Activated naive CD8-positive, alpha-beta T cell treated with anti-CD3 and anti-CD28 coated beads, Interleukin-2, amount 10 ng/mL, durations not matched to agents 7 days and 5 days (primary cell): Measurements from ENCODE around the gene ANAPC7. TPM values are rescaled to one million over a fixed set of nuclear protein-coding genes. Genes with fewer than 3 reads are reported as not detected.
"Not testable (repeated sequence)": the region's sequence is repeated elsewhere in the genome, so short reads cannot be mapped to it uniquely, and the experiment has no call there.

Experiments used
- ATAC-seq: fragments of 150-1000 bp; cut with Tn5 transposase; one replicate; pipeline ENCODE4 v1.10.0; 2021; ENCODE audit warnings: low read depth, moderate library complexity
- POLR2A ChIA-PET: fragments of 350-600 bp; sonication (Branson Sonifier 250); formaldehyde crosslinking; loops from one replicate; lab custom pipeline; 2021; ENCODE audit warnings: antibody characterized with exemption; lab: Charles Lee
- DNase-seq: peaks from one replicate; pipeline ENCODE4 v3.0.0; 2021
- H3K27ac Mint-ChIP-seq: one replicate; pipeline ENCODE4 v1.8.0; 2022; ENCODE audit warnings: mild to moderate bottlenecking, mixed read lengths
- H3K27me3 Mint-ChIP-seq: one replicate; pipeline ENCODE4 v1.8.0; 2022; ENCODE audit warnings: mild to moderate bottlenecking, moderate library complexity, mixed read lengths
- H3K36me3 Mint-ChIP-seq: one replicate; pipeline ENCODE4 v1.8.0; 2021; ENCODE audit warnings: mild to moderate bottlenecking, mixed read lengths
- H3K4me1 Mint-ChIP-seq: one replicate; pipeline ENCODE4 v1.8.0; 2021; ENCODE audit warnings: mixed read lengths
- H3K4me3 Mint-ChIP-seq: one replicate; pipeline ENCODE4 v1.8.0; 2022; ENCODE audit warnings: mild to moderate bottlenecking, moderate library complexity, mixed read lengths
- H3K9me3 Mint-ChIP-seq: one replicate; pipeline ENCODE4 v1.8.0; 2021; ENCODE audit warnings: mixed read lengths
- total RNA-seq, 2 experiments: library from RNA; stranded (reverse); gene quantifications; one replicate each; pipeline ENCODE4 v1.2.3, GENCODE V29; 2021

The ANAPC7 gene
- total RNA-seq, 2 experiments from 2014 or later, result 63.0 to 67.1 TPM

DNA sequence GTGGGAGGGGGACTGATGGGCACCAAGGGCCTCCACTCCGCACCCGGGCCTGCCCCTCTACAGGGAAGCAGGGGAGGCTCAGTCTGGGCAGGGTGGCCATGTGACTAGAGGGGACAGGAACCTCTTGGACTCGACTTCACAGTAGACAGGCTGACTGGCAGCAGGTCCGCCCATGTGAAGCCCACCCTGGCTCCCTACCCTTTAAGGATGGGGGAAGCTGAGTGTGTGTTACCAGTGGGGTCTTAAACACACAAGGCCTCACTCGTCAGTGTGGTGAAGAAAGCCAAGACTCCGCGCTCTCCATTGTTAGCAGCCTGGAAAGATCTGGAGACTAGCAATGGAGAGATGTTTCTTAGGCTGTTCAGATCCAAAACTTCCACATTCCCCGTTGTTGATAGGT lies 52.4 kb downstream of the ANAPC7 start:
- ATAC-seq, result no peak
- H3K36me3 Mint-ChIP-seq, result peaks cover 20% of the 10 kb centered on the region
- peaks cover 39% of the 10 kb centered on the region for H3K4me1 Mint-ChIP-seq
- no peaks in the 10 kb centered on the region for H3K9me3 Mint-ChIP-seq
- H3K4me3 Mint-ChIP-seq, result no peak overlapping the region
- H3K27me3 Mint-ChIP-seq, result no peaks in the 10 kb centered on the region
- POLR2A ChIA-PET, result no interaction called here
- no peak overlapping the region for H3K27ac Mint-ChIP-seq
- no peak for DNase-seq

DNA sequence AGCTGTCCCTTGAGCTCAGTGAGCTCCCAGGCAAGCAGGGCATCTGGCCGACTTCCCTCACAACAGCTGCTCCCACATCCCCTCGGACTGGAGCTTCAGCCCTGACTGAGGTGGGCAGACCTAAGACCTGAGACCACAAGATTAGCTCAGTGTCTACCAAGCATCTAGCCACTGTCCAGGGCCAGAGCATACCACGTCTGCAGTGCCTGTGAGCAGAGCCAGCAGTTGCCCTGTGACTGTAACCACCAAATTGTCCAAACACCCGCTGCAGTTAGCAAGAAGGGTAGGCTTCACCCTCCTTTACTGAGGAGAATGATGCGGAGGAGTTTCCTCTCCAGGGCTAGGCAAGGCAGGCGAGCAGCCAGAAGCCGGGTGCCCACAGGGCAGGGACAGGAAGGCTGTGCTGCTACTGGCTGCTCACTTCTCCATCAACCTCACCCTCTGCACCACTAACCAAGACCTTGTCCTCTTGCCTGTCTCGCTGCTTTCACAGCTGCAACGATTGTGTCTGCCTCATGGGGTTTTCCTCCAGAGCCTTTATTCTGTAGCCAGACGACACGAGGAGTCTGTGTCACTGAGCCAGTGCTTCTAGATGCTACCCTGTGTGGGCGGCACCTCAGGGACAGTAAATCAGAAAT lies 53.9 kb downstream of the ANAPC7 start:
- Mint-ChIP-seq H3K4me3 (peak overlapping the region; percentile 62), H3K27ac (peak overlapping the region; percentile 83), H3K9me3 (no peaks in the 10 kb centered on the region), H3K27me3 (no peaks in the 10 kb centered on the region), H3K4me1 (peaks cover 33% of the 10 kb centered on the region), H3K36me3 (peaks cover 29% of the 10 kb centered on the region)
- POLR2A ChIA-PET, result interaction anchor here (0.6 to 1.9 kb wide), 8 partner anchors 13 to 496 kb away, joined by 3 to 9 read pairs (median 4); partner anchors contain the start of genes ARPC3 and ATP2A2
- ATAC-seq (peak; percentile 90), DNase-seq (peak; percentile 56)

DNA sequence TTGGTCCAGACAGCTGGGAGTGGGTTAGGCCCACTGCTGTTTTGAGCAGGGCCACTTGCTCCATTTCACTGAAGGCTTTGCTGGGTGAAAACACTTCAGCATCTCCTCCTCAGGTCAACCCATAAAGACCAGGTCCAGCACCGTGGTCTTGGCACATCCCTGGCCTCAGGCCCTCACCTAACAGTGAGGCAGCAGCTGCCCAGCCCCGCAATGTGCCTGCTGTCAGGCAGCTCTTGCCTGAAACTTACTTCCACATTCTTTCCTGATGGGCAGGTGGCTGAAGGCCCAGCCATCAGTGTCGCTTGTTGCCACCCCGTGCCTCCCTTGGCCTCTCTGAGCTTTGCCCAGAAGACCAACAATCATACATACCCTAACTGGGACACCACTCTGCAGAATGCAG lies 54.4 kb downstream of the ANAPC7 start:
- DNase-seq (no peak), ATAC-seq (no peak)
- Mint-ChIP-seq H3K4me1 (peaks cover 28% of the 10 kb centered on the region), H3K4me3 (peak overlapping the region; percentile 62), H3K9me3 (no peaks in the 10 kb centered on the region), H3K36me3 (peaks cover 32% of the 10 kb centered on the region), H3K27ac (peak overlapping the region; percentile 83), H3K27me3 (no peaks in the 10 kb centered on the region)
- POLR2A ChIA-PET, result interaction anchor here (0.6 to 1.9 kb wide), 6 partner anchors 13 to 496 kb away, joined by 3 to 8 read pairs (median 3); partner anchors contain the start of genes ARPC3 and ATP2A2

DNA sequence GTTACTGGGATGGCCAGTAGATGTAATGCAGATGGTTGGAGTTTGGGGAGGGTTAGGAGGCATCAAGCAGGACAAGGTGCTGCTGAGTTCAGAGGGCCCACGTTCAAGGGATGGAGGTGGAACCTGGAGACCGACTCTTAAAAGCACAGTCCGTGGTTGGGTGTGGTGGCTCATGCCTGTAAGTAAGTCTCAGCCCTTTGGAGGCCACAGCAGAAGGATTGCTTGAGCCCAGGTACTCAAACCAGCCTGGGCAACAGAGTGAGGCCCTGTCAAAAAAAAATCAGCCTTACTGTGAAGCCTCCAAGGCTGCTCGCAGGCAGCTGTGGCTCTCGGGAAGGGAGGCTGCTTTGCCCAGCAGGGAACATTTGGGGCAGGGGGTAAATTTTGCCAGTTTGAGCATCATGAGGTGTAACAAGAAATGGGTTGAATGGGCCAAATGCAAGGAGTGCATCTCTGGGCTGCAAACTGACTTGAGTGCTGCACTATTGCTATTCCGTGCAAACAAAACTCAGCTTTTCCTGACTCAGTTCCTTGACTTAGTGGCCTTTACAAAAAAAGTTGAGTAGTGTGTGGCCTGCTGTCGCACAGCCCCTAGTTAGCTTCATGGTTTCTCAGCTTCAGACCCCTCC lies 55.0 kb downstream of the ANAPC7 start:
- POLR2A ChIA-PET, result interaction anchor here (0.6 to 1.0 kb wide), 6 partner anchors 10 to 495 kb away, joined by 3 to 8 read pairs (median 3); partner anchors contain the start of gene ARPC3
- H3K9me3 Mint-ChIP-seq, result no peaks in the 10 kb centered on the region
- no peaks in the 10 kb centered on the region for H3K27me3 Mint-ChIP-seq
- DNase-seq (no peak), ATAC-seq (no peak)
- H3K4me1 Mint-ChIP-seq, result peaks cover 24% of the 10 kb centered on the region
- peak overlapping the region; percentile 23 for H3K27ac Mint-ChIP-seq
- no peak overlapping the region for H3K4me3 Mint-ChIP-seq
- H3K36me3 Mint-ChIP-seq, result peaks cover 32% of the 10 kb centered on the region

DNA sequence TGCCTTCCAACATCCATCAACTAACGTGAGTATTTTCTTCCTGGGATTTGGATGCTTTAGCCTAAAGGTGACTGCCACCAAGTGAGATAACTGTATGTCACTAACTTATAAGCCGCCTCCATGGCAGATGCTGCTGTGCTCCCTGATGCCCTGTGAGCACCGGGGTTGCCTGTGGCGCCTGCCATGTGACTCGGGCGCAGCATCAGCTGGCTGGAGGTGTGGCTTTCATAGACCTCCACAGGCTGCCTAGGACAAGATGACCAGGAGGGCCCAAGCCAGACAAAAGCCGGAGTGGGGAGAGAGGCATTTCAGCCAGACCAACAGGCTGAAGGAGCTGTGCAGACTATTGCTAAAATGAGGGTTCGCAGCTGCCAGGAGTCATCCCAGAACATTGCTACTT lies 55.7 kb downstream of the ANAPC7 start:
- H3K27ac Mint-ChIP-seq, result no peak overlapping the region
- POLR2A ChIA-PET, result no interaction called here
- ATAC-seq (no peak), DNase-seq (no peak)
- no peak overlapping the region for H3K4me3 Mint-ChIP-seq
- H3K9me3 Mint-ChIP-seq, result no peaks in the 10 kb centered on the region
- peaks cover 37% of the 10 kb centered on the region for H3K36me3 Mint-ChIP-seq
- H3K27me3 Mint-ChIP-seq, result no peaks in the 10 kb centered on the region
- H3K4me1 Mint-ChIP-seq, result peaks cover 24% of the 10 kb centered on the region

DNA sequence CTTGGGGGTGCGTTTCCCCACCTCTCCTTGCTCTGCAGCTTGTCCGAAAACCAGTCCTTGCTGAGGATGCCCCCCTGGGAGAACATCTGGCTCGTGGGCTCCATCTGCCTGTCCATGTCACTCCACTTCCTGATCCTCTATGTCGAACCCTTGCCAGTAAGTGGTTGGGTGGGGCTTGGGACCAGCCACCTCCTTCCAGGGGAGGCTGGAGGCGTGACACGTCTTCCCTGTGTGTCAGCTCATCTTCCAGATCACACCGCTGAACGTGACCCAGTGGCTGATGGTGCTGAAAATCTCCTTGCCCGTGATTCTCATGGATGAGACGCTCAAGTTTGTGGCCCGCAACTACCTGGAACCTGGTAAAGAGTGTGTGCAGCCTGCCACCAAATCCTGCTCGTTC lies 57.5 kb downstream of the ANAPC7 start:
- Mint-ChIP-seq H3K4me1 (peaks cover 24% of the 10 kb centered on the region), H3K9me3 (no peaks in the 10 kb centered on the region), H3K36me3 (peaks cover 41% of the 10 kb centered on the region), H3K27ac (no peak overlapping the region), H3K27me3 (no peaks in the 10 kb centered on the region), H3K4me3 (no peak overlapping the region)
- ATAC-seq (no peak), DNase-seq (no peak)
- POLR2A ChIA-PET, result no interaction called here

DNA sequence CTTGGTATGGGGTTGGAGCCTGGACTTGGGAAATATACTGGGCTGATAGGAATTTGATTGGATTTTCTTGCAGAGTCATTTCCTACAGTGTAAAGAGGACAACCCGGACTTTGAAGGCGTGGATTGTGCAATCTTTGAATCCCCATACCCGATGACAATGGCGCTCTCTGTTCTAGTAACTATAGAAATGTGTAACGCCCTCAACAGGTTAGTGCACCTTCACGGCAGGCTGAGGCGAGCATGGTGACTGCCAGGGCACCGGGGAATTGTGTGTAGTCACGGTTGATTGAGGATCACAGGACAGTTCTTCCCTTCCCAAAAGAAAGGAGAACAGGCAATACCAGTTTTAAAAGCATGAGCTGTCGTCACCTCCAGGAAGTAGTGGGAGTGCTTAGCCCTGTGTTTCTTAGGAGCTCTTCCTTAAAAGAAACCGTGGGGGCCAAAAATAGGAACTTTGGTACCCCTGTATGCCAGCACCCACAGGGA lies 58.3 kb downstream of the ANAPC7 start:
- peaks cover 37% of the 10 kb centered on the region for H3K36me3 Mint-ChIP-seq
- H3K27me3 Mint-ChIP-seq, result no peaks in the 10 kb centered on the region
- no peaks in the 10 kb centered on the region for H3K9me3 Mint-ChIP-seq
- no peak for DNase-seq
- no peak for ATAC-seq
- no peak overlapping the region for H3K27ac Mint-ChIP-seq
- no peak overlapping the region for H3K4me3 Mint-ChIP-seq
- peaks cover 22% of the 10 kb centered on the region for H3K4me1 Mint-ChIP-seq
- POLR2A ChIA-PET, result interaction anchor here (0.6 kb wide), 1 partner anchor 106 kb away, joined by 5 read pairs; no protein-coding TSS in a partner anchor

DNA sequence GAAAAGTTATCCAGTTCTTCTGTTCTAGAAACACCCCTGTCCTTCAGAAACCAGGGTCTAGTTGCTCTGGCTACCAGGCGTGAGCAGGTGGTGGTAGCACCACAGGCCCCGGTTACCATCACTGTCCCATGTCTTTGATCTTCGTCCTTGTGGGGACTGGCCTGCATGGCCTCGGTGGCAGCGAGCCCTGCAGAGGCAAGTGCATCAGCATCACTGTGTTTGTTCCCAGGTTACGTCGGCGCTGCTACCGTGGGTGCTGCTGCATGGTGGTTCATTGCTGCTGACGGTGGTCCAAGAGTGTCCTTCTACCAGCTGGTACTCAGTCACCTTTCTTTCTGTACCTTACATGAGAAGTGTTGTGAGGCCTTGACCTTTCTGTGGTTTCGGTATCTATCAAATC lies 58.9 kb downstream of the ANAPC7 start:
- Mint-ChIP-seq H3K4me1 (peaks cover 16% of the 10 kb centered on the region), H3K36me3 (peaks cover 37% of the 10 kb centered on the region), H3K9me3 (no peaks in the 10 kb centered on the region), H3K27ac (no peak overlapping the region), H3K27me3 (no peaks in the 10 kb centered on the region), H3K4me3 (no peak overlapping the region)
- POLR2A ChIA-PET, result no interaction called here
- DNase-seq (no peak), ATAC-seq (no peak)

DNA sequence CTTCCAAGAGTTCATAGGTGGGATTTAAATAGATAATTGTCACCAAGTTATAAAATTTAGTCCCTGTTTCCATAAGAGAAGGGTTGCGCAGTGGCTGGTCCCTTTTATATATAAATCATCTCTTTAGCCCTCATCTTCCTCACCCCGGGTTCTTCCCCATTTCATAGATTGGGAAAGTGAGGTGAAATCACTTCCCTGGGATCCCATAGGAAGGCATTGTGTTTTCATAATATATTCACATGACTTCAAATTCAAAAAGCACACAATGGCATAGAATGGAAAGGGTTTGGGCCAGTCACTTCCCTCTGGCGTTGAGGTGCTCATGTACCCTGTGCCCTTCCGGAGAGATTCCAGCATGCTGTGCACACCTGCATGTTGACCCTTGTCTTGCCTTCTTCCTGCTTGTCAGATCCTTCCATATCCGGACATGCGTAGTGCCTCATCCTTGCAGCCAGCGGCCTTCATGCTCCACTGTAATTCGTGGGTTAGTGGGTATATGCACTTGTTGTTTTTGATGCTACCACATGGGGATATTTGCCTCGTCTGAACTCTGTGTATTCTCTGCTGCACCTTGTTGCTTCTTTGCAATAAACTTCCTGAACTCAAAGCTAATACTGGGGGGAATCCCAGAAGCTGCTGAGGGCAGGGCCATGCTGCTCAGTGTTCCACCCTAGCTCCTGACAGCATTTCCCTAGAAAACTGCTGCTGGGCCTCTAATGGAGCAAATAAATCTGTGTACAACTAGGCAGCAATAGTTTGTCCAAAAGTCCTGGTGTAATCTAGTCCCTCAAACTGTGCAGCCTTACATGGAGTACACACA lies 59.6 kb downstream of the ANAPC7 start:
- Mint-ChIP-seq H3K4me1 (peaks cover 9% of the 10 kb centered on the region), H3K9me3 (no peaks in the 10 kb centered on the region), H3K4me3 (no peak overlapping the region), H3K27me3 (no peaks in the 10 kb centered on the region), H3K27ac (no peak overlapping the region), H3K36me3 (peaks cover 35% of the 10 kb centered on the region)
- POLR2A ChIA-PET, result no interaction called here
- ATAC-seq (no peak), DNase-seq (no peak)

DNA sequence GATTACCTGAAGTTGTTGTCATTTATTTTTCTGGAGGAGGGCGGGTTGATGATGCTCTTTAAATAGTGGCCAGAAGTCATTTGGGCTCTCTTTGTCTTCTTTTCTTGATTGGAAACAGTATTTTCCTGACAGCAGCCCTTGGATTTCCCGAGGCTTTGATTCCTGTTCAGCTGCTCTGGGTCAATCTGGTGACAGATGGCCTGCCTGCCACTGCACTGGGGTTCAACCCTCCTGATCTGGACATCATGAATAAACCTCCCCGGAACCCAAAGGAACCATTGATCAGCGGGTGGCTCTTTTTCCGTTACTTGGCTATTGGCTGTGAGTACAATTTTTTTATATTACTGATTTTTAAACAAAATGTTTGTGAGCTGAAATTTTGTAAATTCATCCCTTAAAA lies 60.4 kb downstream of the ANAPC7 start:
- POLR2A ChIA-PET, result no interaction called here
- Mint-ChIP-seq H3K4me1 (peaks cover 3% of the 10 kb centered on the region), H3K9me3 (no peaks in the 10 kb centered on the region), H3K27me3 (no peaks in the 10 kb centered on the region), H3K4me3 (no peak overlapping the region), H3K27ac (no peak overlapping the region), H3K36me3 (peaks cover 37% of the 10 kb centered on the region)
- ATAC-seq, result no peak
- no peak for DNase-seq

DNA sequence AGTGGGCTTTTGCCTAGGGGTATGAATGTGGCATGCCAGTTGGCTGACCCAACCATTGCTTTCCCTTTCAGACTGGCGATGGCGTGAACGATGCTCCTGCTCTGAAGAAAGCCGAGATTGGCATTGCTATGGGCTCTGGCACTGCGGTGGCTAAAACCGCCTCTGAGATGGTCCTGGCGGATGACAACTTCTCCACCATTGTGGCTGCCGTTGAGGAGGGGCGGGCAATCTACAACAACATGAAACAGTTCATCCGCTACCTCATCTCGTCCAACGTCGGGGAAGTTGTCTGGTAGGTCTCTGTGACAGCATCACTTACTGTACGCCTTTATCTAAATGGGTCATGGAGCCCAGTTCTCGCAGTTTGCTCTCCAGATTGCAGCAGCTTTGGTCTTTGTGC lies 61.4 kb downstream of the ANAPC7 start:
- H3K36me3 Mint-ChIP-seq, result peaks cover 34% of the 10 kb centered on the region
- no peak for ATAC-seq
- DNase-seq, result no peak
- H3K27me3 Mint-ChIP-seq, result no peaks in the 10 kb centered on the region
- no peak overlapping the region for H3K4me3 Mint-ChIP-seq
- no peaks in the 10 kb centered on the region for H3K4me1 Mint-ChIP-seq
- H3K27ac Mint-ChIP-seq, result no peak overlapping the region
- H3K9me3 Mint-ChIP-seq, result no peaks in the 10 kb centered on the region
- POLR2A ChIA-PET, result no interaction called here

DNA sequence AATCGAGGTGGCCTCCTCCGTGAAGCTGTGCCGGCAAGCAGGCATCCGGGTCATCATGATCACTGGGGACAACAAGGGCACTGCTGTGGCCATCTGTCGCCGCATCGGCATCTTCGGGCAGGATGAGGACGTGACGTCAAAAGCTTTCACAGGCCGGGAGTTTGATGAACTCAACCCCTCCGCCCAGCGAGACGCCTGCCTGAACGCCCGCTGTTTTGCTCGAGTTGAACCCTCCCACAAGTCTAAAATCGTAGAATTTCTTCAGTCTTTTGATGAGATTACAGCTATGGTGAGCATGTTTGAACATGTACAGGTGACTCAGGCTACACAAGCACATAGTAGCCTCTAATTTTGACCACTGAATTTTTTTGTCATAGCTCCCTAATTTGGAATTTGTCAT lies 62.8 kb downstream of the ANAPC7 start:
- no peak for DNase-seq
- no peaks in the 10 kb centered on the region for H3K4me1 Mint-ChIP-seq
- H3K27ac Mint-ChIP-seq, result no peak overlapping the region
- H3K36me3 Mint-ChIP-seq, result peaks cover 34% of the 10 kb centered on the region
- no peaks in the 10 kb centered on the region for H3K9me3 Mint-ChIP-seq
- H3K4me3 Mint-ChIP-seq, result no peak overlapping the region
- ATAC-seq, result no peak
- H3K27me3 Mint-ChIP-seq, result no peaks in the 10 kb centered on the region
- POLR2A ChIA-PET, result no interaction called here

DNA sequence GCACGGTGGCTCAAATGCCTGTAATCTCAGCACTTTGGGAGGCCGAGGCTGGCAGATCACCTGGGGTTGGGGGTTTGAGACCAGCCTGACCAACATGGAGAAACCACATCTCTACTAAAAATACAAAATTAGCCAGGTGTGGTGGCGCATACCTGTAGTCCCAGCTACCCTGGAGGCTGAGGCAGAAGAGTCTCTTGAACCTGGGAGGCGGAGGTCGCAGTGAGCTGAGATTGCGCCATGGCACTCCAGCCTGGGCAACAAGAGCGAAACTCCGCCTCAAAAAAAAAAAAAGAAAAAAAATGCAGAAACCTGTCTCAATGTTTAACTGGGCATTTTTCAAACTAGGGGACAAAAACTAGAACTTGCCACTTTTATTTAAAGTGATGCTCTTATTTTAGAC lies 63.2 kb downstream of the ANAPC7 start:
- H3K4me1 Mint-ChIP-seq, H3K27ac Mint-ChIP-seq, H3K9me3 Mint-ChIP-seq, H3K27me3 Mint-ChIP-seq, H3K4me3 Mint-ChIP-seq, ATAC-seq, DNase-seq: not testable (repeated sequence)
- H3K36me3 Mint-ChIP-seq, result peaks cover 36% of the 10 kb centered on the region
- POLR2A ChIA-PET, result interaction anchor here (0.7 kb wide), 1 partner anchor 152 kb away, joined by 3 read pairs; no protein-coding TSS in a partner anchor
